ENCODE results near the gene ZNF778. TPM values are rescaled to one million over a fixed set of nuclear protein-coding genes. Genes with fewer than 3 reads are reported as not detected.

ZNF778 gene
- total RNA-seq, 4 donors from 2014 or later: 7.5 to 23.3 (median 11.9) TPM

DNA sequence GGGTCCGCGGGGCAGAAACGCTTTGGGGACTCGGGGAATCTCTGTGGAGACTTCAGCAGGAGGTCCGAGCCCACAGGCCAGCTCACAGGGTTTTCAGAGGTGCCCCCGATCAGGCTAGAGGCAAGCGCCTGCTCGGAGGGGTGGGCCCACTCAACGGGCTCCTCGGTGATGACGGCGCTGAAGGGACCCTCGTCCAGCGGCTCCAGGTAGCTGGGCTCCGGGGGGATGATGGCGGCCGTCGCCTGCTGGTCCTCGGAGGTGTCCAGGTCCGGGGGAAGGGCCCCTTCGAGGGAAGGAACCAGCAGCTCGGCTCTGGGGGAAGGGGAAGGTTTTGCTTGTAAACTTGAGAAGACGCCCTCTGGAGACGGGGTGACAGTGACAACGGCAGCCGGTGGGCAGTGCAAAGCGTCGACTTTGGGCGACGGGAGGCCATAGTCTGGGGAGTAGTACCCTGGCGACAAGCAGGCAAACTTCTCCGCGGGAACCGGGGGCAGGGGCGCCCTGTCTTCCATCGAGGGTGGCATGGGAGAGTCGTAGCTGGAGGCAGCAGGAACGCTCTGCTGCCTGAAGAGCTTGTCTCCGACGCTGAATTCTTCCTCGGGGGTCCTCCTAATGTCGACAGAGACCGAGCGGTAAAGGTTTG lies 63.2 kb downstream of the ZNF778 start:
- TF ChIP-seq, protein P1, sequence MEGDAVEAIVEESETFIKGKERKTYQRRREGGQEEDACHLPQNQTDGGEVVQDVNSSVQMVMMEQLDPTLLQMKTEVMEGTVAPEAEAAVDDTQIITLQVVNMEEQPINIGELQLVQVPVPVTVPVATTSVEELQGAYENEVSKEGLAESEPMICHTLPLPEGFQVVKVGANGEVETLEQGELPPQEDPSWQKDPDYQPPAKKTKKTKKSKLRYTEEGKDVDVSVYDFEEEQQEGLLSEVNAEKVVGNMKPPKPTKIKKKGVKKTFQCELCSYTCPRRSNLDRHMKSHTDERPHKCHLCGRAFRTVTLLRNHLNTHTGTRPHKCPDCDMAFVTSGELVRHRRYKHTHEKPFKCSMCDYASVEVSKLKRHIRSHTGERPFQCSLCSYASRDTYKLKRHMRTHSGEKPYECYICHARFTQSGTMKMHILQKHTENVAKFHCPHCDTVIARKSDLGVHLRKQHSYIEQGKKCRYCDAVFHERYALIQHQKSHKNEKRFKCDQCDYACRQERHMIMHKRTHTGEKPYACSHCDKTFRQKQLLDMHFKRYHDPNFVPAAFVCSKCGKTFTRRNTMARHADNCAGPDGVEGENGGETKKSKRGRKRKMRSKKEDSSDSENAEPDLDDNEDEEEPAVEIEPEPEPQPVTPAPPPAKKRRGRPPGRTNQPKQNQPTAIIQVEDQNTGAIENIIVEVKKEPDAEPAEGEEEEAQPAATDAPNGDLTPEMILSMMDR (IDR thresholded peaks at IDR 0.05; ENCODE audit: low read depth): no peak

DNA sequence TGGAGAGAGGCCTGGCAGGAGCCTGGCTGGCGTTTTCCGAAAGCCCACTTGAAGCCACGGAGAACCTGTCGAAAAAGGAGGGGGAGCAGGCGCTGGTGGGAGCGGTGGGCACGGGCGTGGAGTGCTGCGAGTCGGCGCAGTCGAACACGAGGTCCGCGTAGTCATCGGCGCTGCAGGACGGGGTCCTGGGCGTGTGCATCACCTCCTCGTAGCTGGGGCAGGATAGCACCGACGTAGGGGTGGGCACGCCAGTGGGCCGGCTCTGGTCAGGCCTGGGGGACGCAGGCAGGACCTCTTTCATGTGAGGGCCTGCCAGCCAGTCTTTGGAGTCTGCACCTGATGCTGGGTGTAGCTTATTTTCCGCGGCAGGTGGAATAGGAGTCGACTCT lies 63.7 kb downstream of the ZNF778 start:
- TF ChIP-seq, protein P1 (IDR thresholded peaks at IDR 0.05; ENCODE audit: low read depth): no peak

DNA sequence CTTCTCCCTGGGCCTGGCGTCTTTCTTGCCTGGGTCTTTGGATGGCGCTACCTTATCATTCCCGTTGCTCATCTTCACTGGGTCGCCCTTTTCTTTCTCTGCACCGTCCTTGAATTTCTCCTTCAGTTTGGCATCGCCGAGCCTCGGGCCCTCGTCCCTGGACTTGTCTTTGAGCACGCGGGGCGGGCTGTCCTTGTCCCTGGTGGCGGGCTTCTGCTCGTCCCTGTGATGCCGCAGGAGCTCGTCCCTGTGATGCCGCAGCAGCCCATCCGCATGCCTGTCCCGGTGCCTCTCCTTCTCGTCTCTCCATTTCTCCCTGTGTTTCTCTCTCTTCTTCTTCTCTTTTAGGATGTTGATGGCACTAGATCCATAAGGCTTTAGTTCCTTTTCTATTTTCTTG lies 64.3 kb downstream of the ZNF778 start:
- TF ChIP-seq, protein P1 (IDR thresholded peaks at IDR 0.05; ENCODE audit: low read depth): no peak

DNA sequence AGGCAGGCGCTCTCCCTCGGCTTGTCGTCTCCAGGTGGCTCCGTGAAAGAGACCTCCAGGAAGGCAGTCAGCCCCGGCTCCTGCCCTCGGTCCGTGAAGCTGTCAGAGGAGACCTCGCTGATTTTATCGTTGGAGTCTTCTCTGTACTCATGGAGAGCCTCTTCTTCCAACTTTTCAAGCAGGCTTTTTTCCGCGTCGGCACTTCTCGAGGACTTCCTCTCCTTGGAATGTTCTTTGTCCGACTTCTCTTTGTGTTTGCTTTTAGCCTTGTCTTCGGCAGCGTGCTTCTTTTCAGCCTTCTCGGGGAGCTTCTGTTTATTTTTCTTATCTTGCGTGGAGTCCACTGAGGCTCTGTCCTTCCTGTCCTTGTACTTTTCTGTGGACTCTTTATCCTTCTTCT lies 65.0 kb downstream of the ZNF778 start:
- TF ChIP-seq, protein P1 (IDR thresholded peaks at IDR 0.05; ENCODE audit: low read depth): no peak

DNA sequence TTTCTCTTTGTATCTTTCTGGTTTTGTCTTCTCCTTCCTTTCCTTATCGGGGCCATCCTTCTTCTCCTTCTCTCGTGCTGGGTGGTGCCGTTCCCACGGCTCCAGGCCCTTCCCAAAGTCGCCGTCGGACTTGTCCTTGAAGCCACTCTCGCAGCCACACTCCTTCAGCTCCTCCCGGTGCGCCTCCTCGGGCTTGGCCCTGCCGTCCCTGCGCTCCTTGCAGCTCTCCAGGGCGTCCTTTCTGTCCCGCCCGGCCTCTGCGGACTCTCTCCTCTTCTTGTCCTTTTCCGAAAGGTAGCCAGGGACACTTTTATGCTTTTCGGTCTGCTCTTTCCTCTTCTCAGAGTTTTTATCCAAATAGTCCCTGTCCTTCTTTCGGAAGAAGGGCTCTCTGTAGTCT lies 65.9 kb downstream of the ZNF778 start:
- TF ChIP-seq, protein P1 (IDR thresholded peaks at IDR 0.05; ENCODE audit: low read depth): no peak

GRCh38 chr16:89285381-89285780 lies 67.9 kb downstream of the ZNF778 start:
- TF ChIP-seq, protein P1 (IDR thresholded peaks at IDR 0.05; ENCODE audit: low read depth): no peak

- TF ChIP-seq, protein P1 (IDR thresholded peaks at IDR 0.05; ENCODE audit: low read depth): no peak
These were observed 68.6 kb downstream of the ZNF778 start for GRCh38 chr16:89286096-89286495.

Other genes starting within 250 kb of the ZNF778 start
- 1 to 10 TPM in 2 of 4 donors, under 1 TPM in 2; 0.49 to 6.6 (median 1.1) TPM for gene CBFA2T3, start 240.5 kb upstream of the ZNF778 start, total RNA-seq
- gene ACSF3, start 123.9 kb upstream of the ZNF778 start, total RNA-seq: 10 to 100 TPM; 17.4 to 40.1 (median 22.5) TPM
- not detected for gene CDH15, start 46.0 kb upstream of the ZNF778 start, total RNA-seq
- not detected for gene SLC22A31, start 17.2 kb upstream of the ZNF778 start, total RNA-seq